AG08396 (cell line): ENCODE data around the gene CHSY3.
A peak's percentile ranks its signal among the peaks of the same experiment; 100 is the strongest.

Experiments used
- DNase-seq: peaks from one replicate; pipeline ENCODE4 v3.0.0; 2012; ENCODE audit warnings: low spot score, mixed read lengths

Gene CHSY3

GRCh38 chr5:129904102-129904666 is at the start of gene CHSY3:
CHSY3 (plus strand) TSS chr5:129904465.
- DNase-seq: peak; percentile 90

- no peak for DNase-seq
Measured at GRCh38 chr5:129856325-129856724, 47.9 kb upstream of the CHSY3 start.

DNA sequence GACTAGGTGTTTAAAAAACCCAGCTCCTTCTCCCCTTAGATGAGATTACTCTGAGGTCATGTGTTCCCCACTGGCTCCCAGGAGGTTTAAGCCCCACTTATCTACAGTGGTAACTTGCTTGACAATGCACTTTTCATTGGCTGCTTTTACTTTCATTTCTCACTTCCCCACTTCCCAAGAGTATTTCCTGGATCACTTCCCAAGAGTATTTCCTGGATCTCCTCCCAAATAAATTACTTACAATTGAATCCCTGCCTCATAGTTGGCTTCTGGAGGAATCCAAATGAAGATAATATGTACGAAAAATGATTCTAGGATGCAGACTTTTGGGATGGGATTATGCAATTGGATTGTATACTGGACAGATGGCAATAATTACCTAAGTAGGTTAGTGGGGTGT is 47.1 kb upstream of the CHSY3 start:
- no peak for DNase-seq

DNA sequence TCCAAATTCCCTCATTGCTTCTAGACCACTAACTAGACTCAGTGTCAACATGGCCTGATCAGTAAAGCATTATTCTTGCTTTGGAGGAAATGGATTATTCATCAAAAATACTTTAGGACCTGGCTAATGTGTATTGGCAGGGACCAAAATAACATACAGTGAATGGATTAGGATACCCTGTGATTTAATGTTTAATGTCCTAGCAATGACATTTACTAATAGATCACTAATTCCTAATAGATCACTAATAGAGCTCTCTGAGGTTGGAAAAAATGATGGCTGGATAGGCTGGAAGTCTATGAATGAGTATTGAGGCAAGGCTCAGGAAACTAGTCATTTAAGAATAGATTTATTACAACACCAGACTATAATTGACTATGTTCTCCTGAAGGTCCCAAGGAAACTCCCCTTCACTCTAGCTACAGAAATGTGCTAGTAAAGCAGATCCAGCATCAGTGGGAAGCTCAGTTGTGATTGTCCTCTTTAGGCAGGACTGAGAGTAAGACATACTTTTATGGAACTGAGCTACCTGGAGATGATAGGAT is 46.1 kb upstream of the CHSY3 start:
- no peak for DNase-seq

DNA sequence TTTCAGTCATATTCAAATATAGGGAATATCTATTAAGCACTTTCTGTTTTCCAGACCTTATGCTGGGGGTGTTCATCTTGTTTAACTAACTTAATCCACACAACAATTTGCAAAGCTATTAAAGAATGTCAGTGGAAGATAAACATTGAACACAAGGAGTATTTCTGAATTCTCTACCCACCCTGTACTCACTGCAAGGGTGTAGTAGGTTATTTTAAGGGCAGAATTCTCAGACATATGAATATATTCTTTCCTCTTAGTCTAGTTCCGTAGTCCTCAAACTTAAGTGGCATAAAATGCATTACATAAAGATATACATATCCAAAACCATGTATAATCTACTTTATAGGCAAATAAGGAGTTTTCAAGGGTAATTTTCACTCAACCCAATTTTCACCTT is 19.9 kb upstream of the CHSY3 start:
- DNase-seq: no peak

- DNase-seq: no peak
Measured at GRCh38 chr5:129899454-129899853, 4.8 kb upstream of the CHSY3 start.

- DNase-seq: no peak
Measured at GRCh38 chr5:129902816-129903215, 1.4 kb upstream of the CHSY3 start.

- no peak for DNase-seq
Measured at GRCh38 chr5:129903466-129904101, 681 bp upstream of the CHSY3 start.

GRCh38 chr5:129904667-129905472 is 605 bp downstream of the CHSY3 start:
- DNase-seq: peak; percentile 53

- no peak for DNase-seq
Measured at GRCh38 chr5:129905473-129906176, 1.4 kb downstream of the CHSY3 start.

DNA sequence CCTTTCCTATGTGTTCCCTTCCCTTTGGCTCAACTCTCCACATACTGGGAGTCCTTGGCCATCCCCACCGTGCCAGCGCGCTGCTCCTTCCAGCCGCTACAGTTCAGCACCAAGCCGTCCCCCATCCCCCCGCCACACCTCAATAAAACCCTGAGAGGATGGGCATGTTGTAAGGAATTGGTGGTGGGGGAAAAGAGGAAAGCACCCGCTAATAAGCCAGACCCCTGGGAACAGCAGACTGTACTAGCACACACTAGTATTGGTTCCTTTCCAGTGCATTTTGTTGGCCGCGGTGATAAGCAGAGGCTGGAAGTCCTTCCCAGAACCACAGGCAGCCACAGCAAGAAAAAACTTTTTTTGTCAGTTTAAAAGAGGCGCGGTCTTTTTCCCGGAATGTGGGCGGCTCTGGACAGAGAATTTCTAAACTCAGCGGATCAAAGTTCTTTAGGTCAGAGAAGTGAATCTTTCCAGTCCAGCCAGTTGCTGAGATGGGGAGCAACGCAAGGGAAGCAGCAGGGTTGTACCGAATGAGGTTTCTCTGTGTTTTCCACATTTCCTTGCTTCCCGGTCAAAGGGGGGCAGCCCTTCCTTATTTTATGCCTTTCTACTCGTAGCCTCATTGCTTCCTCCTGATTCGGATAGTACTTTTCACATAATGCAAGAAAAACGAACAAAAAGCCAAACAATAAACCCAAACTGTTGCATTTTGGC is 2.1 kb downstream of the CHSY3 start:
- peak; percentile 24 for DNase-seq

DNA sequence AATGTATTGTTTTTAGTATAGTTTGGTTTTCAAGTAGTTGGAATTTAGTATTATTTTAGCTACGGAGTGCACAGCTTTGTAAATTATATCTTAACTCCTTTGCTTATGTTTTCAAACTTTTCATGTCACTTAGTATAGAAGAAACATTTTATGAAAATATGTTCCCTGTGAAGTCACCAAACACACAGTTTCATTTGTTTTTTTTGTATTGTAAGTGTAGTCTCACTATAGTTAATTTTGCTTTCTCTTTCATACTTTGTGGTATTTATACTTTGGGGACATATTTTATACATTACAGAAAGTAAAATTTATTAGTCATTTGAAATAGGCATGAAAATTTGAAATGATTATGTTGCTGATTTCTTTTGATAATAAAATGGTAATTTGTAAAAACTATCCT is 5.0 kb downstream of the CHSY3 start:
- no peak for DNase-seq

- no peak for DNase-seq
Measured at GRCh38 chr5:129912601-129913255, 8.5 kb downstream of the CHSY3 start.

DNA sequence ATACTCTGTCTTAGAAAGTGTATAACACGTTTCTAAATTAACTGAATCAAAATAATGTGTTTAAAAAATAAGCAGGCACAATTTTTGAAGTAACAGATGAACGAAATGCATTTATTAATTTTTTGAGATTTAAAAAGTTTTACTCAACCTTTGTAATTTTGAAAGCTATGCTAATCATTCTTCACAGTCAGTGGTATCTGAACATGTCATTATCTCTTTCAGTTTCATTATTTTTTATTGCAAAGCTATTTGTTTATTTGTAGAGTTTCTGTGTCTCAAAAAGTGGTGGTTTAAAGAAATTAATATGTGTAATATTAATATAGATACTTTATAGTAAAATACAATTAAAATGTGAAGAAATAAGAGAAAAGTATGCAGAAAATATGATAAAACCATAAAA is 11.2 kb downstream of the CHSY3 start:
- DNase-seq: no peak

GRCh38 chr5:129917224-129917623 is 13.0 kb downstream of the CHSY3 start:
- no peak for DNase-seq

- DNase-seq: no peak
Measured at GRCh38 chr5:129921204-129921603, 16.9 kb downstream of the CHSY3 start.

DNA sequence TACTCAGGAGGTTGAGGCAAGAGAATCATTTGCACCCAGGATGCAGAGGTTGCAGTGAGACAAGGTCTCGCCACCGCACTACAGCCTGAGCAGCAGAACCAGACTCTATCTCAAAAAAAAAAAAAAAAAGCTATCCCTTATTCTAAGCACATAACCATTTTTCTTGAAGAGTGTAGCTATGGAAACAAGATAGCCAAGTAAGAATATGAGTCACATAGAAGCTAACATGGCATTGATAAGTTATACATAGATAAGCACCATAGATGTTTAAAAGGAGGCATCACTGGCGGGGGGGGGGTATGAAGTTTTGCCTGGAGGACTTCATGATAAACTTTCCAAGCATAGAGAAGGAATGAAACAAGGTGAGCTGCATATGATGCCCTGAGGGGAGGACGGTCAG is 26.0 kb downstream of the CHSY3 start:
- no peak for DNase-seq

- DNase-seq: no peak
Measured at GRCh38 chr5:129935626-129936025, 31.4 kb downstream of the CHSY3 start.

- no peak for DNase-seq
Measured at GRCh38 chr5:129938077-129938476, 33.8 kb downstream of the CHSY3 start.

DNA sequence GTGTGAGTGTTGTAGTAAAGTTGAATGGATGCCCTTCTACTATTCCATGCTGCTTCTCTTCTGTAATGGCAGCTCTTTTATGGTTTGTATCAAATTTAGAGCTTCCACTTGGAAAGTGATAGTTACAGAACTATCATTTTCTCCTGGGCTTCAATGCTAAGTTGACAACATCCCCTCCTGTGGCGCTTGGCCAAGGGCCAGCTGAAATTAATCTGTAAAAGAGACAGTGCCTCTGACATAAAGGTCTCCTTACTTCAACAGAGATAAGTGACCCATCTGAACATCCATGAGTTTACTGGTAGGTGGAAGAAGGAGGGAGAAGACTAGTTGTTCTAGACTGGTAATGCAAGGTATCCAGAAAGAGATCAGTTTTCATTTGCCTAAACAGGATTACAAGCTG is 39.7 kb downstream of the CHSY3 start:
- DNase-seq: no peak

DNA sequence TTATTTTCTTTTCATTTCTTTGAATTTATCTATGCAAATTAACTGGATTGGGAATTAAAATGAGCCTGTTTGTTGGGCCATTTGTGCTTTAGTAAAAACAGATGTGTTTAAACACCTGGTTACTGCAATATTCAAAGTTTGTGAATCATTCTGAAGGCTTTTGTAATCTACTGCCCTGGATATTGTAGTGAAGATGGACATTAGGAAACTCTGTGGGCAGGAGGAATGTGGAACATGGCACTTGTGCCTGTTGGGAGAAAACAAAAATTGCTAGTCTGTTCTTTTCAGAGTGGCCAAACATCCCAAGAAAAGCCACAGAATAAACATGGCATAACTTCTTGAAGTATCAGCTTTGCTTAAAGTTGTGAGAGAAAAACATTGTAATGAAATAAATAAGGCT is 40.8 kb downstream of the CHSY3 start:
- no peak for DNase-seq
